ENCODE data around the gene VAMP1.
"Not testable (repeated sequence)": the region's sequence is repeated elsewhere in the genome, so short reads cannot be mapped to it uniquely, and the experiment has no call there.

Gene VAMP1

GRCh38 chr12:6435961-6436715, 34.3 kb downstream of the VAMP1 start:
- CTCF ChIA-PET = interaction anchor here (0.6 kb wide), 1 partner anchor 102 kb away, joined by 3 read pairs; no protein-coding TSS in a partner anchor
- no peak for TF ChIP-seq L3MBTL2 (conservative IDR thresholded peaks at IDR 0.05)
- no peak for TF ChIP-seq FOXA1 (IDR thresholded peaks at IDR 0.05)
- TF ChIP-seq ELF4 (IDR thresholded peaks at IDR 0.05) = no peak
- no peak for TF ChIP-seq FOXM1 (IDR thresholded peaks at IDR 0.05; ENCODE audit: borderline replicate concordance)
- no peak for TF ChIP-seq NFRKB (IDR thresholded peaks at IDR 0.05)
- no peak for TF ChIP-seq SP1 (IDR thresholded peaks at IDR 0.05)
- TF ChIP-seq HDGF (IDR thresholded peaks at IDR 0.05; ENCODE audit: borderline replicate concordance) = no peak
- POLR2A ChIA-PET = no interaction called here
- DNase-seq (ENCODE audit: extremely low spot score) = no peak

GRCh38 chr12:6434205-6435140, 36.0 kb downstream of the VAMP1 start:
- no peak for DNase-seq (ENCODE audit: extremely low spot score)
- ChIA-PET POLR2A (interaction anchor here (0.6 to 1.1 kb wide), 4 partner anchors 22 to 100 kb away, joined by 3 to 4 read pairs (median 3); partner anchors contain the start of genes GAPDH, MRPL51 and VAMP1), CTCF (interaction anchor here (1.2 kb wide), 1 partner anchor 11 kb away, joined by 3 read pairs; no protein-coding TSS in a partner anchor)
- TF ChIP-seq LEF1 (IDR thresholded peaks at IDR 0.05; ENCODE audit: borderline replicate concordance) (no peak), ZNF384 (IDR thresholded peaks at IDR 0.05) (no peak), SUZ12 (IDR thresholded peaks at IDR 0.05) (no peak), ARNT (IDR thresholded peaks at IDR 0.05) (no peak), CTBP1 (IDR thresholded peaks at IDR 0.05; ENCODE audit: borderline replicate concordance) (no peak), BHLHE40 (IDR thresholded peaks at IDR 0.05; ENCODE audit: borderline replicate concordance) (no peak), TARDBP (IDR thresholded peaks at IDR 0.05) (no peak), FOXA1 (IDR thresholded peaks at IDR 0.05) (no peak)
- TF ChIP-seq, protein P1, sequence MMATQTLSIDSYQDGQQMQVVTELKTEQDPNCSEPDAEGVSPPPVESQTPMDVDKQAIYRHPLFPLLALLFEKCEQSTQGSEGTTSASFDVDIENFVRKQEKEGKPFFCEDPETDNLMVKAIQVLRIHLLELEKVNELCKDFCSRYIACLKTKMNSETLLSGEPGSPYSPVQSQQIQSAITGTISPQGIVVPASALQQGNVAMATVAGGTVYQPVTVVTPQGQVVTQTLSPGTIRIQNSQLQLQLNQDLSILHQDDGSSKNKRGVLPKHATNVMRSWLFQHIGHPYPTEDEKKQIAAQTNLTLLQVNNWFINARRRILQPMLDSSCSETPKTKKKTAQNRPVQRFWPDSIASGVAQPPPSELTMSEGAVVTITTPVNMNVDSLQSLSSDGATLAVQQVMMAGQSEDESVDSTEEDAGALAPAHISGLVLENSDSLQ (IDR thresholded peaks at IDR 0.05) = no peak

DNA sequence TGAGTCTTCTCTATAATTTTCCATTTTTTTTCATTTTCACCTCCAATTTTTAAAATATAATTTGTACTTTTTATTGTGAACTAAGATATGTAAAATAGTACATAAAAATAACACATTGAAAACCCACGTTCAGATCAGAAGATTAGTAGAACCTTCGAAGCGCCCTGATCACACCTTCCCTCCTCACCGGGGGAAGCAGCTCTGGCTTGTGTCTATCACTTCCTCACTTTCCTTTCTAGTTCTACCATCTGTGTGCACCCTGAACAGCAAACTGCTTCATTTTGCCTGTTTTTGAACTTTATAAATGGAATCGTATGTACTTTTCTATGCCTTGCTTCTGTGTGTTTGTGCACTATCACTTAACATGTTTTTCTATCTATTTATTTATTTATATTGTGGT, 37.5 kb downstream of the VAMP1 start:
- TF ChIP-seq ZNF384 (IDR thresholded peaks at IDR 0.05) (no peak), FOXA1 (IDR thresholded peaks at IDR 0.05) (no peak), LEF1 (IDR thresholded peaks at IDR 0.05; ENCODE audit: borderline replicate concordance) (no peak), TARDBP (IDR thresholded peaks at IDR 0.05) (no peak), FOXK2 (IDR thresholded peaks at IDR 0.05) (no peak), SUZ12 (IDR thresholded peaks at IDR 0.05) (no peak)
- no peak for DNase-seq (ENCODE audit: extremely low spot score)
- CTCF ChIA-PET = interaction anchor here (0.7 kb wide), 1 partner anchor 52 kb away, joined by 3 read pairs; no protein-coding TSS in a partner anchor
- POLR2A ChIA-PET = no interaction called here

GRCh38 chr12:6430124-6430989, 40.1 kb downstream of the VAMP1 start:
- TF ChIP-seq LEF1 (IDR thresholded peaks at IDR 0.05; ENCODE audit: borderline replicate concordance) (no peak), HDGF (IDR thresholded peaks at IDR 0.05; ENCODE audit: borderline replicate concordance) (no peak), L3MBTL2 (conservative IDR thresholded peaks at IDR 0.05) (0 out of 2 replicates have a peak, but pooled peaks have one; percentile 13)
- DNase-seq (ENCODE audit: extremely low spot score) = no peak
- CTCF ChIA-PET = no interaction called here
- POLR2A ChIA-PET = no interaction called here

- TF ChIP-seq FOXM1 (IDR thresholded peaks at IDR 0.05; ENCODE audit: borderline replicate concordance) (no peak), TARDBP (IDR thresholded peaks at IDR 0.05) (no peak), SUZ12 (IDR thresholded peaks at IDR 0.05) (no peak), BHLHE40 (IDR thresholded peaks at IDR 0.05; ENCODE audit: borderline replicate concordance) (no peak), FOXA1 (IDR thresholded peaks at IDR 0.05) (no peak), LEF1 (IDR thresholded peaks at IDR 0.05; ENCODE audit: borderline replicate concordance) (no peak)
- TF ChIP-seq, protein P1 (IDR thresholded peaks at IDR 0.05) = no peak
- CTCF ChIA-PET = no interaction called here
- POLR2A ChIA-PET = no interaction called here
- DNase-seq (ENCODE audit: extremely low spot score) = no peak
These were observed 42.2 kb downstream of the VAMP1 start for GRCh38 chr12:6428326-6428725.

DNA sequence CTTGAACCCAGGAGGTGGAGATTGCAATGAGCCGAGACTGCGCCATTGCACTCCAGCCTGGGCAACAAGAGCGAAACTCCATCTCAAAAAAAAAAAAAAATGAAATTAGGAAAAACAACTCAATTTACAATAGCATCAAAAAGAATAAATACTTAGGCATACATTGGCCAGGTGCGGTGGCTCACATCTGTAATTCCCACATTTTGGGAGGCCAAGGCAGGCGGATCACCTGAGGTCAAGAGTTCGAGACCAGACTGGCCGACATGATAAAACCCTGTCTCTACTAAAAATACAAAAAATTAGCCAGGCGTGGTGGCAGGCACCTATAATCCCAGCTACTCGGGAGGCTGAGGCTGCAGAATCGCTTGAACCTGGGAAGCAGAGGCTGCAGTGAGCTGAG, 42.7 kb downstream of the VAMP1 start:
- POLR2A ChIA-PET = not testable (repeated sequence)

More for the DNA sequence above, 42.7 kb downstream of the VAMP1 start:
- CTCF ChIA-PET; DNase-seq (ENCODE audit: extremely low spot score): not testable (repeated sequence)
